Measurements from ENCODE around the gene TEX48. TPM values are rescaled to one million over a fixed set of nuclear protein-coding genes. Genes with fewer than 3 reads are reported as not detected.

TEX48 gene
- total RNA-seq, 4 donors from 2014 or later: not detected

GRCh38 chr9:114694146-114694545, 12.2 kb upstream of the TEX48 start:
- Histone ChIP-seq H3K4me3 (no peak overlapping the region), H3K9me3 (no peaks in the 10 kb centered on the region), H3K36me3 (no peaks in the 10 kb centered on the region), H3K27me3 (no peaks in the 10 kb centered on the region), H3K4me1 (no peaks in the 10 kb centered on the region), H3K27ac (no peak overlapping the region)
- 69 to 85% methylated on average over 2 of the region's 2 CpGs for WGBS, 2 donors
- no peak for DNase-seq (ENCODE audit: low spot score in 2 of 2)
- no peak for TF ChIP-seq CTCF (IDR thresholded peaks at IDR 0.05)
- TF ChIP-seq EP300 (IDR thresholded peaks at IDR 0.05): no peak
- TF ChIP-seq POLR2A (IDR thresholded peaks at IDR 0.05): no peak

- 55 to 62% methylated on average over 2 of the region's 2 CpGs for WGBS, 2 donors
- Histone ChIP-seq H3K4me3 (no peak overlapping the region), H3K27ac (no peak overlapping the region), H3K9me3 (no peaks in the 10 kb centered on the region), H3K4me1 (no peaks in the 10 kb centered on the region), H3K36me3 (no peaks in the 10 kb centered on the region), H3K27me3 (no peaks in the 10 kb centered on the region)
- DNase-seq (ENCODE audit: low spot score in 2 of 2): no peak
- TF ChIP-seq CTCF (IDR thresholded peaks at IDR 0.05): no peak
- TF ChIP-seq POLR2A (IDR thresholded peaks at IDR 0.05): no peak
- no peak for TF ChIP-seq EP300 (IDR thresholded peaks at IDR 0.05)
Measured at GRCh38 chr9:114693248-114693855, 11.4 kb upstream of the TEX48 start.

GRCh38 chr9:114691956-114692295, 9.9 kb upstream of the TEX48 start:
- TF ChIP-seq POLR2A (IDR thresholded peaks at IDR 0.05) (no peak), EP300 (IDR thresholded peaks at IDR 0.05) (no peak), CTCF (IDR thresholded peaks at IDR 0.05) (no peak)
- no peaks in the 10 kb centered on the region for H3K9me3 ChIP-seq

GRCh38 chr9:114691046-114691955, 9.3 kb upstream of the TEX48 start:
- 79 to 81% methylated on average over 11 of the region's 11 CpGs for WGBS, 2 donors
- no peak for DNase-seq (ENCODE audit: low spot score in 2 of 2)
- Histone ChIP-seq H3K4me3 (no peak overlapping the region), H3K4me1 (no peaks in the 10 kb centered on the region), H3K27ac (no peak overlapping the region), H3K27me3 (no peaks in the 10 kb centered on the region), H3K36me3 (no peaks in the 10 kb centered on the region), H3K9me3 (no peaks in the 10 kb centered on the region)
- no peak for TF ChIP-seq CTCF (IDR thresholded peaks at IDR 0.05)
- TF ChIP-seq EP300 (IDR thresholded peaks at IDR 0.05): no peak
- TF ChIP-seq POLR2A (IDR thresholded peaks at IDR 0.05): no peak

More at GRCh38 chr9:114691956-114692295, 9.9 kb upstream of the TEX48 start:
- no peaks in the 10 kb centered on the region for H3K4me1 ChIP-seq
- H3K4me3 ChIP-seq: no peak overlapping the region
- H3K36me3 ChIP-seq: no peaks in the 10 kb centered on the region
- DNase-seq (ENCODE audit: low spot score in 2 of 2): no peak
- no peak overlapping the region for H3K27ac ChIP-seq
- no peaks in the 10 kb centered on the region for H3K27me3 ChIP-seq

GRCh38 chr9:114690308-114690707, 8.3 kb upstream of the TEX48 start:
- no peak overlapping the region for H3K27ac ChIP-seq
- H3K36me3 ChIP-seq: no peaks in the 10 kb centered on the region
- no peaks in the 10 kb centered on the region for H3K27me3 ChIP-seq
- H3K9me3 ChIP-seq: no peaks in the 10 kb centered on the region
- H3K4me3 ChIP-seq: no peak overlapping the region
- TF ChIP-seq CTCF (IDR thresholded peaks at IDR 0.05) (no peak), POLR2A (IDR thresholded peaks at IDR 0.05) (no peak), EP300 (IDR thresholded peaks at IDR 0.05) (no peak)
- WGBS, 2 donors: 91 to 93% methylated on average over 4 of the region's 4 CpGs
- DNase-seq (ENCODE audit: low spot score in 2 of 2): no peak
- no peaks in the 10 kb centered on the region for H3K4me1 ChIP-seq

Measured in tibial nerve (tissue), 4 donors.